ENCODE data around the gene WDR4. TPM values are rescaled to one million over a fixed set of nuclear protein-coding genes. Genes with fewer than 3 reads are reported as not detected.
"Not testable (repeated sequence)": the region's sequence is repeated elsewhere in the genome, so short reads cannot be mapped to it uniquely, and the experiment has no call there.

The WDR4 gene
- total RNA-seq, 3 donors from 2014 or later = 16.1 to 16.7 (median 16.5) TPM

DNA sequence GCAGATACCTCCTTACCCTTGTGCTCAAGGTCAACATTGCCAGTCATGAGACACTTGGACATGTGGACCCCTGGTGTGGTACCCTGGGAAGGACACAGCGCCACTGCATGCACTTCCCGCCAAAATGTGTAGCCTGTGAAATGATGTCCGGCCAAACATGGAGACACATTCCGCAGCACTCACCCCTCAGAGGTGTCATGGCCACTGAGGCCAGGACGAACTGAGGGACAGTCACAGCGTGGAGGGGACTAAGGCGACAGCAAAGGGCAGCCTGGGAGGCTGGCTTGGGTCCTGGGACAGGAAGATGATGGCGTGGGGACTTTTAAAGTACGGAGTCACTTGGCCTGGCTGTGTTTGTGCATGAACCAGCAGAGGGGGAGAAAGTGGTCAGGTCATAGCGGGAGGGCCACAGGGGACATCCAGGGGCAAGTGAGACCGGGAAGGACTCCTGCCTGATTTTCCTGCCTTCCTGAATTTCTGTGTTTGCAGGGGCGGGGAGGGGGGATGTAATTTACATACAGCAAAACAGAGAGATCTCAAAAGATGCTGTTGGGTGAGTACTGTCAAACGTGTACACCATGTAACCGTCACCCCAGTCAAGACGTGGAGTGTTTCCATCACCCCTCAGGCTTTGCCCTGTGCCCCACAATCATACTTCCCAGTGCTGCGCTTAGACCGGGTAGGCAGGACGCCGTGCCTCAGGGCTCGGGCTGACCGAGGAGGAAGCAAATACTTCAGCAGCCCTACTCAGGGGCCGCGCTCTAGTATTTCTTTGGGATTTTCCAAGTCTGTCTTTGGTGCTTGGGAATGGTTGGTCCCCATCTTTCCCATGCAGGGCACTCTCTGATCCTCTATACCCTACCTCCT is 45.2 kb downstream of the WDR4 start:
- no peaks in the 10 kb centered on the region for H3K36me3 ChIP-seq (ENCODE audit: low read depth)
- H3K9me3 ChIP-seq = no peaks in the 10 kb centered on the region
- ATAC-seq = no peak
- intact Hi-C loops (cut with DNase I, micrococcal nuclease) = no loop called here
- H3K4me1 ChIP-seq (ENCODE audit: low read depth) = peaks cover 4% of the 10 kb centered on the region
- TF ChIP-seq, protein P1, sequence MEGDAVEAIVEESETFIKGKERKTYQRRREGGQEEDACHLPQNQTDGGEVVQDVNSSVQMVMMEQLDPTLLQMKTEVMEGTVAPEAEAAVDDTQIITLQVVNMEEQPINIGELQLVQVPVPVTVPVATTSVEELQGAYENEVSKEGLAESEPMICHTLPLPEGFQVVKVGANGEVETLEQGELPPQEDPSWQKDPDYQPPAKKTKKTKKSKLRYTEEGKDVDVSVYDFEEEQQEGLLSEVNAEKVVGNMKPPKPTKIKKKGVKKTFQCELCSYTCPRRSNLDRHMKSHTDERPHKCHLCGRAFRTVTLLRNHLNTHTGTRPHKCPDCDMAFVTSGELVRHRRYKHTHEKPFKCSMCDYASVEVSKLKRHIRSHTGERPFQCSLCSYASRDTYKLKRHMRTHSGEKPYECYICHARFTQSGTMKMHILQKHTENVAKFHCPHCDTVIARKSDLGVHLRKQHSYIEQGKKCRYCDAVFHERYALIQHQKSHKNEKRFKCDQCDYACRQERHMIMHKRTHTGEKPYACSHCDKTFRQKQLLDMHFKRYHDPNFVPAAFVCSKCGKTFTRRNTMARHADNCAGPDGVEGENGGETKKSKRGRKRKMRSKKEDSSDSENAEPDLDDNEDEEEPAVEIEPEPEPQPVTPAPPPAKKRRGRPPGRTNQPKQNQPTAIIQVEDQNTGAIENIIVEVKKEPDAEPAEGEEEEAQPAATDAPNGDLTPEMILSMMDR (IDR thresholded peaks at IDR 0.05) = no peak
- DNase-seq = no peak
- H3K4me3 ChIP-seq = no peak overlapping the region

DNA sequence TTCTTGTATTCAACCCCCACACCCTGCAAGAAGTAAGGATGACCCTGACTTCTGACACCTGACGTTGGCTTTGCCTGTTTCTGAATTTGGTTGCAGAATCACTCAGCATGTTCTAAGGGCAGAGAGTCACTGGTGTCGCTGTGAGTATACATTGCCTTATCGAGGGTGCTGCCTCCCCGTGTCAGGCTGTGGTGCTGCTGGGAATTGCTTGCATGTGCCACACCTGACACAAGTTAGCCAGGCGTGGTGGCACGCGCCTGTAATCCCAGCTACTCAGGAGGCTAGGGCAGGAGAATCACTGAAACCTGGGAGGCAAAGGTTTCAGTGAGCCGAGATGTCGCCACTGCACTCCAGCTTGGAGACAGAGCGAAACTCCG is 45.9 kb downstream of the WDR4 start:
- peak; percentile 89 for ATAC-seq
- no peak overlapping the region for H3K4me3 ChIP-seq
- intact Hi-C loops (cut with DNase I, micrococcal nuclease) = no loop called here
- TF ChIP-seq, protein P1 (IDR thresholded peaks at IDR 0.05) = peak; percentile 17
- H3K9me3 ChIP-seq = no peaks in the 10 kb centered on the region
- H3K36me3 ChIP-seq (ENCODE audit: low read depth) = no peaks in the 10 kb centered on the region
- DNase-seq = peak in 2 of 3 donors; percentile 69 to 73
- H3K4me1 ChIP-seq (ENCODE audit: low read depth) = peaks cover 4% of the 10 kb centered on the region

DNA sequence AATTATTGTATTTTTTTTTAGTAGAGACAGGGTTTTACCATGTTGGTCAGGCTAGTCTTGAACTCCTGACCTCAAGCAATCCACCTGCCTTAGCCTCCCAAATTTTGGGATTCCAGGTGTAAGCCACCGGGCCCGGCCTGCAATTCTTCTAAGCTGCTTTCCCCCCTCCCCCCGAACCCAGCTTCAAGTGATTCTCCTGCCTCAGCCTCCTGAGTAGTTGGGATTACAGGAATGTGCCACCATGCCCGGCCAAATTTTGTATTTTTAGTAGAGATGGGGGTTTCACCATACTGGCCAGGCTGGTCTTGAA is 47.1 kb downstream of the WDR4 start:
- H3K36me3 ChIP-seq (ENCODE audit: low read depth); H3K4me1 ChIP-seq (ENCODE audit: low read depth); H3K9me3 ChIP-seq; ATAC-seq; H3K4me3 ChIP-seq; intact Hi-C loops (cut with DNase I, micrococcal nuclease); DNase-seq: not testable (repeated sequence)

DNA sequence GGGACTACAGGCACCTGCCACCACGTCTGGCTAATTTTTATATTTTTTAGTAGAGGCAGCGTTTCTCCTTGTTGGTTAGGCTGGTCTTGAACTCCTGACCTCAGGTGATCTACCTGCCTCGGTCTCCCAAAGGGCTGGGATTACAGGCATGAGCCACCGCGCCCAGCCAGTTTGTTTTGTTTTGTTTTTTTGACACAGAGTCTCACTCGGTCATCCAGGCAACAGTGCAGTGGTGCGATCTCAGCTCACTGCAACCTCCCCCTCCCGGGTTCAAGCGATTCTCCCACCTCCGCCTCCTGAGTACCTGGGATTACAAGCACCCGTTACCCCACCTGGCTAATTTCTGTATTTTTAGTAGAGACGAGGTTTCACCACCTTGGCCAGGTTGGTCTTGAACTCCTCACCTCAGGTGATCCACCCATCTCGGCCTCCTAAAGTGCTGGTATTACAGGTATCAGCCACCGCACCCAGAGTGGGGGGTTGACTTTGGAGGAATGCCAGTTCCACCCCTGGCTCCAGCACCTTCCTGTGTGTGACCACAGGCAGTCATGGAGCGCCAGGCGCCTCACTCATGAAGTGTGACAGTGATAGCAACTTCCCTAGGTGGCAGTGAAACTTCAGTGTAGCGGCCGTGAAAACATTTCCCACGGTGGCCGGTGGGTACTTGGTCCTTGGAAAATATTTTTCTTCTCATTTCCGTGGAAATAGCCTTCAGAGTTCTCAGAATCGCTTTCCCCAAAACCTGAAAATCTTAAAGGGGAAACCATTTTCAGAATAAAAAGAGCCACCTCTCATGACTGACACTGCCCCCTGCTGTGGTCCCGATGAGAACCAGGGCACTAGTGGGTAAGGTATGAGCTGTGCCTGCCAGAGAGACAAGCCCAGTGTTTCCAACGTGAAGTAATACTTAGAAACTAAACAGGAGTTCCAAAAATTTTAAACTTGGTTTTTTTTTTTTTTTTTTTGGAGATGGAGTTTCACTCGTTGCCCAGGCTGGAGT is 48.6 kb downstream of the WDR4 start:
- intact Hi-C loops (cut with DNase I, micrococcal nuclease) = no loop called here
- H3K36me3 ChIP-seq (ENCODE audit: low read depth) = no peaks in the 10 kb centered on the region
- peak; percentile 3 for ATAC-seq
- H3K4me3 ChIP-seq = no peak overlapping the region
- DNase-seq = no peak
- H3K4me1 ChIP-seq (ENCODE audit: low read depth) = peaks cover 4% of the 10 kb centered on the region
- H3K9me3 ChIP-seq = no peaks in the 10 kb centered on the region
- TF ChIP-seq, protein P1 (IDR thresholded peaks at IDR 0.05) = no peak

DNA sequence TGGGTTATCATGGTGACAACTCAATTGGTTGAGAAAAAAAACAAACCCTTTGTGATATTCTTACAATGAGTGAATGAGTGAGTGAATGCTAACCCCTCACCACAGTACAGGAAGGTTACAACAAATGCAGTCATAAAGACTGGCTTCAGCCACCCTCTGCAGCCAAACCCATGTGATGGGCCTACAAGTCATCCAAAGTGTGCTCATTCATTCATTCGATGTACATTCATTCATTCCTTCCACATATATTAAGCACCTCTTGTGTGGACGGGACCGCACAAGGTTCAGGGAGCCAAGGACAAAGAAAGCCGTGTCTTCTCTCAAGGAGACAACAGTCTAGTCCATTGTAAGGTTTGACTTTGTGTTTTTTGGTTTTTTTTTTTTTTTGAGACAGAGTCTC is 49.4 kb downstream of the WDR4 start:
- ATAC-seq (no peak), DNase-seq (no peak)
- intact Hi-C loops (cut with DNase I, micrococcal nuclease) = no loop called here
- Histone ChIP-seq H3K9me3 (no peaks in the 10 kb centered on the region), H3K4me3 (no peak overlapping the region), H3K4me1 (ENCODE audit: low read depth) (peaks cover 4% of the 10 kb centered on the region), H3K36me3 (ENCODE audit: low read depth) (no peaks in the 10 kb centered on the region)
- TF ChIP-seq, protein P1 (IDR thresholded peaks at IDR 0.05) = no peak

DNA sequence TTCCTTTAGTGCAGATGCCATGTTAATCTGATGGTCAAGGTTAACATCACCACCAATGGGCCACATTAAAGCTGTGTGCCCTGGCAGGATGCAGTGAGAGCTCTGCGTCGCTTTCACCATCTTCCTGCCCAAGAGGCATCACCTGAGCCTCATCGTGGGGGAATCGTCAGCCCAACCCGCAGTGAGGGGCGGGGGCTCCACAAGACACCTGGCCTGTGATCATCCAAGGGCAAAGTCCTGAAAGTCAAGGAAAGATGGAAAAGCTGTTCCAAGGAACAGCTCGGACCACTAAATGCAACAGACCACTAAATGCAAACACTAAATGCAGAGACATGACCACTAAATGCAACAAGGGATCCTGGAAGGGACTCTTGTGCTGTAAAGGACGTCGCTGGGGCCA is 49.9 kb downstream of the WDR4 start:
- no peak for ATAC-seq
- DNase-seq = no peak
- TF ChIP-seq, protein P1 (IDR thresholded peaks at IDR 0.05) = no peak
- intact Hi-C loops (cut with DNase I, micrococcal nuclease) = no loop called here
- no peak overlapping the region for H3K4me3 ChIP-seq
- H3K9me3 ChIP-seq = no peaks in the 10 kb centered on the region
- H3K36me3 ChIP-seq (ENCODE audit: low read depth) = no peaks in the 10 kb centered on the region
- H3K4me1 ChIP-seq (ENCODE audit: low read depth) = peaks cover 4% of the 10 kb centered on the region
